GM15510 (cell line): ENCODE data around the gene PLCB2.

Experiments
- POLR2A ChIP-seq: IDR thresholded peaks from 3 replicates; pipeline ENCODE4 v1.6.1; 2011; ENCODE audit warnings: borderline replicate concordance; ENCODE audit not compliant: insufficient read length; ENCODE audit errors: extremely low read depth

The PLCB2 gene

GRCh38 chr15:40269604-40270003 lies 38.1 kb downstream of the PLCB2 start:
- TF ChIP-seq POLR2A = no peak

- TF ChIP-seq POLR2A = no peak
Measured at GRCh38 chr15:40267670-40268069, 40.1 kb downstream of the PLCB2 start.

- no peak for TF ChIP-seq POLR2A
Measured at GRCh38 chr15:40266828-40267304, 40.9 kb downstream of the PLCB2 start.

GRCh38 chr15:40265875-40266274 lies 41.9 kb downstream of the PLCB2 start:
- no peak for TF ChIP-seq POLR2A

- no peak for TF ChIP-seq POLR2A
Measured at GRCh38 chr15:40265355-40265754, 42.4 kb downstream of the PLCB2 start.

- TF ChIP-seq POLR2A = no peak
Measured at GRCh38 chr15:40264321-40265153, 43.2 kb downstream of the PLCB2 start.

- no peak for TF ChIP-seq POLR2A
Measured at GRCh38 chr15:40263024-40263754, 44.5 kb downstream of the PLCB2 start.

- no peak for TF ChIP-seq POLR2A
Measured at GRCh38 chr15:40259021-40259420, 48.7 kb downstream of the PLCB2 start.

- TF ChIP-seq POLR2A = no peak
Measured at GRCh38 chr15:40258544-40258943, 49.2 kb downstream of the PLCB2 start.

GRCh38 chr15:40257656-40258450 lies 49.9 kb downstream of the PLCB2 start:
- TF ChIP-seq POLR2A = no peak

GRCh38 chr15:40256638-40257235 lies 51.0 kb downstream of the PLCB2 start:
- no peak for TF ChIP-seq POLR2A

- TF ChIP-seq POLR2A = no peak
Measured at GRCh38 chr15:40255033-40255432, 52.7 kb downstream of the PLCB2 start.

GRCh38 chr15:40254452-40254851 lies 53.3 kb downstream of the PLCB2 start:
- no peak for TF ChIP-seq POLR2A

GRCh38 chr15:40253167-40253790 lies 54.5 kb downstream of the PLCB2 start:
- TF ChIP-seq POLR2A = no peak
